ENCODE results near the gene OR5W2. TPM values are rescaled to one million over a fixed set of nuclear protein-coding genes. Genes with fewer than 3 reads are reported as not detected.

Gene OR5W2
- total RNA-seq: not detected
- not detected for total RNA-seq (2013)

DNA sequence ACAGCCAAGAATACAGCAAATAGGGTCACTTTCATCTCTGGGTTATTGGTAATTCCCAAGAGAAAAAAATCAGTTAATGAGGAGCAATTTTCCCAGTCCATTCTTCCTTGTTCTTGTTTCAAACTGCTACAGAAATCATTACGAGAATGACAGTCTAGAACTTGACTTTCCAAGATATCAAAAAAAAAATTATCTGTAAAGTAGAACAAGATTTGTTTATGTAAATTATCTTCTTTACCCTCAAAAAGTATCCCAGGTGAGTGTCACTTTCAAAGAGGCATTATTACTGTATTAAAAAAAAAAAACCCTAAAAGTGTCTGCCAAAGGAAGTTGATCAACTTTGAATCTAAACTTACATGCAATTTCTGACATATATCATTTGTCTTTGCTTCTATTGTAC lies at the start of gene OR5W2:
TSS of gene OR5W2 (minus strand) at position 101 of the 400 bp plus-strand sequence. CDS start at position 101, 0 bp downstream.
- WGBS (ENCODE audit: insufficient coverage): no CpG with 5 or more reads among the region's 1 CpG
- no peaks in the 10 kb centered on the region for H3K27me3 ChIP-seq (ENCODE audit: control insufficient read depth, insufficient read depth, low read length)
- ATAC-seq (no peak), DNase-seq (no peak)
- H3K27ac ChIP-seq (ENCODE audit: low read length): no peak within 1 kb of the TSS
- Mint-ChIP-seq H3K27ac (no peak within 1 kb of the TSS), H3K36me3 (no peaks in the 10 kb centered on the region), H3K27me3 (ENCODE audit: low read depth in 2 of 2) (no peaks in the 10 kb centered on the region), H3K4me3 (no peak within 1 kb of the TSS), H3K4me1 (no peaks in the 10 kb centered on the region), H3K9me3 (peaks cover 7 to 14% of the 10 kb centered on the region in 2 donors)
- H3K36me3 ChIP-seq (ENCODE audit: control insufficient read depth, insufficient read depth, low read length): no peaks in the 10 kb centered on the region
- peaks cover 4% of the 10 kb centered on the region for H3K9me3 ChIP-seq (ENCODE audit: control insufficient read depth, insufficient read depth, low read length)
- intact Hi-C loops (cut with micrococcal nuclease): no loop called here
- no peak for TF ChIP-seq CTCF (IDR thresholded peaks at IDR 0.05)
- H3K4me1 ChIP-seq (ENCODE audit: control insufficient read depth, insufficient read depth, low read length): no peaks in the 10 kb centered on the region
- no peak within 1 kb of the TSS for H3K4me3 ChIP-seq (ENCODE audit: low read length)

GRCh38 chr11:55956521-55956920 lies 42.1 kb upstream of the OR5W2 start:
- Mint-ChIP-seq H3K27ac (no peak overlapping the region), H3K4me3 (no peak overlapping the region), H3K27me3 (ENCODE audit: low read depth in 2 of 2) (no peaks in the 10 kb centered on the region), H3K9me3 (peaks cover 8 to 15% of the 10 kb centered on the region in 2 donors), H3K4me1 (no peaks in the 10 kb centered on the region), H3K36me3 (peaks cover 6% of the 10 kb centered on the region)
- DNase-seq: no peak
- Histone ChIP-seq H3K4me3 (ENCODE audit: low read length) (no peak overlapping the region), H3K27me3 (ENCODE audit: control insufficient read depth, insufficient read depth, low read length) (no peaks in the 10 kb centered on the region), H3K4me1 (ENCODE audit: control insufficient read depth, insufficient read depth, low read length) (no peaks in the 10 kb centered on the region), H3K36me3 (ENCODE audit: control insufficient read depth, insufficient read depth, low read length) (no peaks in the 10 kb centered on the region), H3K9me3 (ENCODE audit: control insufficient read depth, insufficient read depth, low read length) (no peaks in the 10 kb centered on the region), H3K27ac (ENCODE audit: low read length) (no peak overlapping the region)
- TF ChIP-seq CTCF (IDR thresholded peaks at IDR 0.05): no peak
- no peak for ATAC-seq
- 64% methylated on average over 2 of the region's 4 CpGs for WGBS (ENCODE audit: insufficient coverage)
- intact Hi-C loops (cut with micrococcal nuclease): no loop called here

DNA sequence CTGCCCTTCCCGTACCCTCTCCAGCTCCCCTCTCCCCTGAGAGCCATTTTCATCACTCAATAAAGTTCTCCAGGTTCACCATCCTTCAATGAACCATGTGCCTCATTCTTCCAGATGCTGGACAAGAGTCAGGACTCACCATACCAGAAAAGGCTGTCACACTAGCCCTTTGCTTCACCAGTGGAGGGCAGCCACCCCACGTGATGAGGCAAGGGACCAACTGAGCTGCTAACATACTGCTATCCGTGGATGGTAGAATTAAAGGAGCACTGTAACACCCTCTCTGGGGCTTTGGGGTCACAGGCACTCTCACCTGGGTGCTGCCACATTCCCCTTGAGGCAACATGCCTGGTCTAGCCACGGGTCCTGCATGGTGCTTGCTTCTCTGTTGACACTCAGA lies 34.9 kb upstream of the OR5W2 start:
- peaks cover 6 to 13% of the 10 kb centered on the region in 2 donors for H3K9me3 Mint-ChIP-seq
- no peaks in the 10 kb centered on the region for H3K27me3 Mint-ChIP-seq (ENCODE audit: low read depth in 2 of 2)
- ATAC-seq (no peak), DNase-seq (no peak)
- 68% methylated on average over 4 of the region's 4 CpGs for WGBS (ENCODE audit: insufficient coverage)
- intact Hi-C loops (cut with micrococcal nuclease): no loop called here
- no peaks in the 10 kb centered on the region for H3K36me3 ChIP-seq (ENCODE audit: control insufficient read depth, insufficient read depth, low read length)
- no peak overlapping the region for H3K27ac ChIP-seq (ENCODE audit: low read length)
- no peaks in the 10 kb centered on the region for H3K4me1 ChIP-seq (ENCODE audit: control insufficient read depth, insufficient read depth, low read length)
- no peaks in the 10 kb centered on the region for H3K27me3 ChIP-seq (ENCODE audit: control insufficient read depth, insufficient read depth, low read length)
- H3K36me3 Mint-ChIP-seq: no peaks in the 10 kb centered on the region
- H3K4me3 ChIP-seq (ENCODE audit: low read length): no peak overlapping the region
- H3K4me3 Mint-ChIP-seq: no peak overlapping the region
- no peak overlapping the region for H3K27ac Mint-ChIP-seq
- no peaks in the 10 kb centered on the region for H3K4me1 Mint-ChIP-seq
- TF ChIP-seq CTCF (IDR thresholded peaks at IDR 0.05): no peak
- H3K9me3 ChIP-seq (ENCODE audit: control insufficient read depth, insufficient read depth, low read length): peaks cover 10% of the 10 kb centered on the region

DNA sequence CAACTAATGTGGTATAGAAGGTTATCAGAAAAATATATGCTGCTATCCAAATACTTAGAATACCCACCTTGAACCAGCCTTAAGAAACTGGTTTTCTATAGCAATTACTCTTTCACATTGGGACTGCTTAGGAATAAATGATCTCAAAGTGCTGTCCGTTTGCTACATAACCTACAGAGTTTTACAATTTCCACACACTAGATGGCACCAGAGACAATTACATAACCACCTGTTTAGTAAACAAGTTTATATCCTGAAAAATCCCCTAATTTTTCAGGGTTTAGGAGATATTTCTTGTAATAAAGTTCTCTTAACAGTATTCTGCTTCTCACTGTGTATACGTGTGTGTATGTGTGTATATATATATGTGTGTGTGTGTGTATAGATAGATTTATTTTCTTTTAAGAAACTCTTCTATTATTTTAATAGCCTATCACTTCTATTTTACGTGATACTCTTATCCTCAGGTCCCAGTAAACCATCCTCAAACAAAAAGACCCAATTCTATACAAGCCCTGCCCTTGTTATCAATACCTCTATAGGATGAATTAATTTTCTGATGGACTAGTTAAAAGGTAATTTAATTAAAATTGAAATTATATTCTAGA lies 28.5 kb upstream of the OR5W2 start:
- no peak for TF ChIP-seq CTCF (IDR thresholded peaks at IDR 0.05)
- Mint-ChIP-seq H3K36me3 (no peaks in the 10 kb centered on the region), H3K4me1 (no peaks in the 10 kb centered on the region), H3K27ac (no peak overlapping the region), H3K9me3 (peaks cover 2 to 7% of the 10 kb centered on the region in 2 donors), H3K4me3 (no peak overlapping the region), H3K27me3 (ENCODE audit: low read depth in 2 of 2) (no peaks in the 10 kb centered on the region)
- Histone ChIP-seq H3K27ac (ENCODE audit: low read length) (no peak overlapping the region), H3K4me1 (ENCODE audit: control insufficient read depth, insufficient read depth, low read length) (no peaks in the 10 kb centered on the region), H3K27me3 (ENCODE audit: control insufficient read depth, insufficient read depth, low read length) (no peaks in the 10 kb centered on the region), H3K36me3 (ENCODE audit: control insufficient read depth, insufficient read depth, low read length) (no peaks in the 10 kb centered on the region), H3K4me3 (ENCODE audit: low read length) (no peak overlapping the region), H3K9me3 (ENCODE audit: control insufficient read depth, insufficient read depth, low read length) (no peaks in the 10 kb centered on the region)
- 8% methylated on average over 1 of the region's 3 CpGs for WGBS (ENCODE audit: insufficient coverage)
- DNase-seq (no peak), ATAC-seq (no peak)
- intact Hi-C loops (cut with micrococcal nuclease): no loop called here
